ENCODE measurements around the gene ZNF211.

DNA sequence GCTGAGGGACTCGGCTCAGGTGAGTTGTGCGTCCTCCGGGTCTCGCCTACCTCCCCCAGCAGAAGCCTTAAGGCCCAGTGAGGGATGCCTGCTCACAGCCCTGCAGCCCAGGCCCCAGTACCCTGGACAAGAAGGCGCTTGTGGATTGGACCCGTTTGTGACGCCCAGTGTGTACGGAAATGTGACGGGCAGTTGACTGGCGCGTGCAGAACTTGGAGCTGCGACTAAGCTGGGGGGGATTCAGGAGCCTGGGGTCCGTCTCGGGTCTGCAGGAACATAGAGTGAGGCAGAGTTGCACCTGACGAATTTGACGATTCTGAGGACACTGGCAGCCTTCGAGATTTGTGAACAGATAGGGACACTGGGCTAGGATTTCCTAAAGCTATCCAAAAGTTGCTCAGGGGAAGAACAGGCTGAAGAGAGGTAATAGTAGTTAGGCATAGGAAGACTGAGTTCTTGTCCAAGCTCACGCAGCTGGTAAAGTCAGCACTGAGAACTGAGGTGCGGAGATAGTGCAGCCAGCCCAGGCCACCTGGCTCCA lies 49.3 kb downstream of the ZNF211 start:
- TF ChIP-seq, protein P1, sequence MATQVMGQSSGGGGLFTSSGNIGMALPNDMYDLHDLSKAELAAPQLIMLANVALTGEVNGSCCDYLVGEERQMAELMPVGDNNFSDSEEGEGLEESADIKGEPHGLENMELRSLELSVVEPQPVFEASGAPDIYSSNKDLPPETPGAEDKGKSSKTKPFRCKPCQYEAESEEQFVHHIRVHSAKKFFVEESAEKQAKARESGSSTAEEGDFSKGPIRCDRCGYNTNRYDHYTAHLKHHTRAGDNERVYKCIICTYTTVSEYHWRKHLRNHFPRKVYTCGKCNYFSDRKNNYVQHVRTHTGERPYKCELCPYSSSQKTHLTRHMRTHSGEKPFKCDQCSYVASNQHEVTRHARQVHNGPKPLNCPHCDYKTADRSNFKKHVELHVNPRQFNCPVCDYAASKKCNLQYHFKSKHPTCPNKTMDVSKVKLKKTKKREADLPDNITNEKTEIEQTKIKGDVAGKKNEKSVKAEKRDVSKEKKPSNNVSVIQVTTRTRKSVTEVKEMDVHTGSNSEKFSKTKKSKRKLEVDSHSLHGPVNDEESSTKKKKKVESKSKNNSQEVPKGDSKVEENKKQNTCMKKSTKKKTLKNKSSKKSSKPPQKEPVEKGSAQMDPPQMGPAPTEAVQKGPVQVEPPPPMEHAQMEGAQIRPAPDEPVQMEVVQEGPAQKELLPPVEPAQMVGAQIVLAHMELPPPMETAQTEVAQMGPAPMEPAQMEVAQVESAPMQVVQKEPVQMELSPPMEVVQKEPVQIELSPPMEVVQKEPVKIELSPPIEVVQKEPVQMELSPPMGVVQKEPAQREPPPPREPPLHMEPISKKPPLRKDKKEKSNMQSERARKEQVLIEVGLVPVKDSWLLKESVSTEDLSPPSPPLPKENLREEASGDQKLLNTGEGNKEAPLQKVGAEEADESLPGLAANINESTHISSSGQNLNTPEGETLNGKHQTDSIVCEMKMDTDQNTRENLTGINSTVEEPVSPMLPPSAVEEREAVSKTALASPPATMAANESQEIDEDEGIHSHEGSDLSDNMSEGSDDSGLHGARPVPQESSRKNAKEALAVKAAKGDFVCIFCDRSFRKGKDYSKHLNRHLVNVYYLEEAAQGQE (IDR thresholded peaks at IDR 0.05; ENCODE audit: insufficient read depth in 1 of 2, low read depth in 2 of 2, low read length in 2 of 2), result no peak
- TF ChIP-seq TAF1 (IDR thresholded peaks at IDR 0.05; ENCODE audit: borderline replicate concordance, insufficient read depth, low read length) (no peak), FOXP2 (optimal IDR thresholded peaks at IDR 0.05; ENCODE audit: borderline replicate concordance, extremely low read depth, extremely low read length, insufficient read depth) (no peak), POLR2AphosphoS5 (IDR thresholded peaks at IDR 0.05; ENCODE audit: low read depth, low read length) (no peak; the same call in 1 of the 2 replicates)
